GM04503 (cell line): ENCODE data around the gene TAGLN.

ENCODE experiments used
- DNase-seq: peaks from one replicate; pipeline ENCODE4 v3.0.0-alpha.2; 2012; ENCODE audit warnings: low read depth

Gene TAGLN

GRCh38 chr11:117214404-117215110, 15.4 kb downstream of the TAGLN start:
- no peak for DNase-seq

GRCh38 chr11:117217141-117218084, 18.2 kb downstream of the TAGLN start:
- no peak for DNase-seq

DNA sequence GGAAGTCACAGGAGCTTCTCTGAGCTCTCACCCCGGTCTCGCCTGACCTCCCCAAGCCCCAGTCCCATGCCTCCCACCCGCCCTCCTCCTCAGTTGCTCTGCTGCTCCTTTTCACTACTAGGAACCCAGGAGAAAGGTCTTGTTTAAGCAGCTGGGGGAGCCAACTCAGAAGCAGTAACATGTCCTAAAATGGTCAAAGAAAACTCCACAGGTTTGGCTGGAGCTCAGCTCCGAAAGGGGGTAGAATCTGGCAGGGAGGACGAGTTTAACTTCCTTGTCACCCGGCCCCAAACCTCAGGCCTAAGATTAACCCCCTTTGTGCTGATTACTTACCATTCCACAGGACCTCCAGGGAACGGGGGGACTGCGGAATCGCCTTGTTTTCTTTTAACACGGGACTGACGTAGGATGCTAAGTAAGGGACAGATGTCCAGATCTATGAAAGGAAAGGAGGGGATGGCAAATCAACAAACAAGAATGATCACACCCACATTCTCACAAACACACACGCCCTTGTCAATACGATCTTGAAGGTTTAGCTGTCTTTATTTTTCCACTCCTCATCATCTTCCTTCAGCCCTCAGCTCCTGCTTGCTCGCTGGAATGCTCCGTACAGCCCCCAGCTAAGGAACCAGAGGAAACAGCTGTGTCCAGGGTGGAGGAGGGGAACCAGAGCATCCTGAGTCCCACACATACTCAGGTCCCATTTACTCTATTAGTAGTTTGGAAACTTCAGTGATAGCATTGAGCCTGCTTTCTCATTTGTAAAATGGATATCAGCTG, 19.2 kb downstream of the TAGLN start:
- no peak for DNase-seq

DNA sequence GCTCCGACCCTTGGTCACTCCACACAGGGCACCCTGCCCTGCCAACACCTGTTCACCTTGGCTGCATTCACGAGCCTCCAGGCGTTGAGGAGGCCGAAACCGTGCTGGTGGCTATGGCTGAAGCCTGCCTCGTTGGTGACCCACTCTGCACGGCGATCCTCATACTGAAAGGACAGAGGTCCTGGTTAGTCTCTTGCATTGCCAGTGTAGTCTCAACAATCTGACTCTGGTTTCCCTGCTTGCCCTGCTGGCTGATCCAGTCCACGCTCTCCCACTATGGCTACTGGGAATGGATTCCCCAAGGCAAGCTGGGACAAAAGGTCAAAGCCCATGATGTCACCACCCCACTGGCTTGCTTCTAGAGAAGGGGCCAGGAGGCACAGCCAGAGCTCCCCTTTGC, 19.8 kb downstream of the TAGLN start:
- DNase-seq = no peak

DNA sequence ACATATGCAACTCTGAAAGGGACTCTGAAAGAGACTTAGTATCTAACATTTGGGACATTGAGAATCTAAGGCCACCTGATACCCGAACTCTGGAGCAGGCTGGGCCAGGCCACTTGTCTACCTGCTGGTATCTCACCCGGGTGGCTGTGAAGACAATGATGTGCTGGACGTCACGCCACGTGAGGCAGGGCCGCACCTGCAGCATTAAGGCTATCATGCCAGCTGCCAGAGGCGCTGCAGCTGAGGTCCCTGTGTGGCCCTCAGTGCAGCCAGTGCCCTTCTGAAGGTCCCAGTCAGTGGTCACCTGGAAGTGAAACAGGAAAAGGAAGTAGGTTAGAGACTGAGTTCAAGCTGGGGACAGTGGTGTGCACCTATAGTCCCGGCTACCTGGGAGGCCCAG, 20.3 kb downstream of the TAGLN start:
- DNase-seq = no peak

- no peak for DNase-seq
Measured at GRCh38 chr11:117219995-117220394, 20.8 kb downstream of the TAGLN start.

GRCh38 chr11:117220568-117220967, 21.4 kb downstream of the TAGLN start:
- no peak for DNase-seq

- no peak for DNase-seq
Measured at GRCh38 chr11:117220999-117221774, 22.0 kb downstream of the TAGLN start.

- no peak for DNase-seq
Measured at GRCh38 chr11:117221775-117222517, 22.8 kb downstream of the TAGLN start.

DNA sequence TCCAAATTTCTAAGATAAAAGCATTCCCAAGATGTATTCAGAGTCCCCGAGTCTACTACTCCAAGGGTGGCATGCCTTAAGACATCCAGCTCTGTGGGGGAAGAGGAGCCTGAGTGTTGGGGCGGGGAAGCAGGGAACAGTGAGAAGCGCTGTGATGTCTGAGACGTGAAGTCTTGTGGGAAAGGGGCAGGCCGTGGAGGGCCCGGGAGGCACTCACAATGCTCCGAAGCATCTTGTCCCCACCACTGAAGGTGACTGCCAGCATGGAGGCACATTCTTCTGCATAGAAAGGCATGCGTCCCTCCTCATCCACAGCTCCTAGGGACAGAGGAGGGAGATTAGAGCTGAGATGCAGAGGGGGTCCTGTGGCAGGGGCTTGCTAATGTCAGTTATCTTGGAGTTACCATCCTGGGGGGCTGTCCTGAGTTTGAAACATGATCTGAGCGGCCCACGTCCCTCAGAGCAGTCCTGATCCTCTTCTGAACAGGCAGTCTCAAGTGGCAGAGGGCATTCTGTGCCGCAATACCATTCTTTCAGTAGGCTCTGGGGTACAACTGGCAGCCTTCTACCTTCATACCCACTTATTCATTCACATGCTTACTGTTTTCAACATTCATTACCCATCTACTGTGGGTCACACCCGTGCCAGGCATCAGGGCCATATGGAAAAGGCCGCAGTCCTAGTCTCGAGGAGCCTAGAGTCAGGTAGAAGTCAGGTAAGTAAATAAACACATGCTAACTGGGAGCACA, 24.0 kb downstream of the TAGLN start:
- DNase-seq = no peak

- no peak for DNase-seq
Measured at GRCh38 chr11:117223741-117224689, 24.8 kb downstream of the TAGLN start.

DNA sequence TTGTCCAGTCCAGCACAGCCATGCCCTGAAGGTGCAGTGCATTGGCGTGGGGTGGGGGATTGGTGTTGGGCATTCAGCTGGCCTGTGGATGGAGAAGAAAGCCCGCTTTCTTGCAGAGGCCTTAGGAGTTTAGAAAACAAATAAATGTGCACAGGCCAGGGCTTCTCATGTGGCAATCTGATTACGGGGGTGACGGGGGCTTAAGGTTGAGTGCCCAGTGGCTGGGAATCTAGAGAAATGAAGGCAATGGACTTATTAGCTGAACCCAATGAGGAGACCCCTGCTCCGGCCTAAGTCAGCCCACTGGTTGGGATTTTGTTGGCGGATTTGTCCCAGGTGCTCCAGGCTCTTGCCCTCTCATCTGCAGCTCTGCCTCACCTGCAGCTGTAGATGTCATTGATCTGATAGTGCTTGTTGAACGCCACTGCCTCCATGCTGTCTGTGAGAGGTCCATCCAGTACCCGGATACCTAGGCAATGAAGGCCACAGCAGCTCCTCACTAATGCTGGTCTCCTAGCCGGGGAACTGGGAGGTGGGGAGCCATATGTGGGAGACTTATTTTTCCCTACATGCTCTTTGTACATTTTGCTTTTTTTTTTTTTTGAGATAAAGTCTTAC, 26.5 kb downstream of the TAGLN start:
- DNase-seq = no peak

GRCh38 chr11:117226388-117227385, 27.5 kb downstream of the TAGLN start:
- no peak for DNase-seq

GRCh38 chr11:117228091-117228490, 28.9 kb downstream of the TAGLN start:
- no peak for DNase-seq

- no peak for DNase-seq
Measured at GRCh38 chr11:117229411-117229810, 30.2 kb downstream of the TAGLN start.

DNA sequence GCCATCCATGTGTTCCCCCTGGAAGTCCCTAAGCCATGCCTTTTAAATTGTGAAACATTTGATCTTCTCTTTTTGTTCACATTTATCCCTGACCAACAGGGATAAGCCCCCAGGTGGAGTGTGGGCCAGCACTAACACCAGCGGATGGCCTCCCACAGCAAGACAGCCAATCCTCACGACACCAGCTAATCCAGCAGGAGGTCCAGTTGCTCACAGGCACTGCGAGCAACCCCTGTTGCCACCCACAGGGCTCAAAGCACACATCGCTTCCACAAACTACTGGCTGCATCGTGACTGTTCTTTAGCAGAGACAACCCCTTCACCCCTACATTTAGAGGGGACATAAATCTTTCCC, 30.7 kb downstream of the TAGLN start:
- no peak for DNase-seq

GRCh38 chr11:117230286-117230961, 31.3 kb downstream of the TAGLN start:
- no peak for DNase-seq
